Neuronal stem cell (in vitro differentiated cells): ENCODE results near the gene FAM107B.

Experiments used
- DNase-seq: peaks from one replicate; pipeline ENCODE4 v3.0.0-alpha.2; 2013; ENCODE audit warnings: low spot score
- H2AFZ ChIP-seq: one replicate; pipeline ENCODE4 v1.6.1; 2013; ENCODE audit warnings: mild to moderate bottlenecking, low read length, inconsistent platforms
- H2AK5ac ChIP-seq: 2 replicates; pipeline ENCODE4 v1.6.1; 2013; ENCODE audit warnings: low read depth, mild to moderate bottlenecking, inconsistent platforms, low read length, moderate library complexity, mixed read lengths
- H2BK120ac ChIP-seq: 2 replicates; pipeline ENCODE4 v1.6.1; 2013; ENCODE audit warnings: low read depth, mild to moderate bottlenecking, inconsistent platforms, low read length, moderate library complexity, mixed read lengths
- H2BK12ac ChIP-seq: one replicate; pipeline ENCODE4 v1.6.1; 2013; ENCODE audit warnings: low read length, inconsistent platforms
- H2BK15ac ChIP-seq: 2 replicates; pipeline ENCODE4 v1.6.1; 2013; ENCODE audit warnings: mild to moderate bottlenecking, low read length, inconsistent platforms, mixed read lengths
- H2BK5ac ChIP-seq: one replicate; pipeline ENCODE4 v1.6.1; 2013; ENCODE audit warnings: inconsistent platforms, mild to moderate bottlenecking, low read length, moderate library complexity
- H3K14ac ChIP-seq: one replicate; pipeline ENCODE4 v1.6.1; 2013; ENCODE audit warnings: low read length, inconsistent platforms
- H3K18ac ChIP-seq: 2 replicates; pipeline ENCODE4 v1.6.1; 2013; ENCODE audit warnings: low read length, inconsistent platforms
- H3K23ac ChIP-seq: 2 replicates; pipeline ENCODE4 v1.6.1; 2013; ENCODE audit warnings: low read depth, mild to moderate bottlenecking, mixed read lengths, low read length, inconsistent platforms; ENCODE audit not compliant: poor library complexity
- H3K27ac ChIP-seq: replicated peaks from 3 replicates; pipeline ENCODE4 v1.5.1; 2013; ENCODE audit warnings: low read length, inconsistent platforms
- H3K27me3 ChIP-seq, 3 experiments: 2 replicates each; pipeline ENCODE4 v1.6.1; 2013; ENCODE audit warnings: low read length in 3 of 3, mild to moderate bottlenecking in 2 of 3, inconsistent platforms in 1 of 3, low read depth in 1 of 3, mixed read lengths in 1 of 3, moderate library complexity in 1 of 3; ENCODE audit not compliant: control insufficient read depth in 3 of 3, insufficient read depth in 3 of 3
- H3K36me3 ChIP-seq, 2 donors: replicated peaks in 1 of 2; 2 replicates each; pipeline ENCODE4 v1.6.1; 2013; ENCODE audit warnings: low read length in 2 of 2; ENCODE audit not compliant: control insufficient read depth in 2 of 2, insufficient read depth in 2 of 2
- H3K4ac ChIP-seq: 2 replicates; pipeline ENCODE4 v1.6.1; 2013; ENCODE audit warnings: inconsistent platforms, mild to moderate bottlenecking, low read length, moderate library complexity
- H3K4me1 ChIP-seq, 2 donors: 1 replicate in 1 of 2; 2 replicates in 1 of 2; pipeline ENCODE4 v1.6.1; 2013; ENCODE audit warnings: low read length in 2 of 2, low read depth in 1 of 2; ENCODE audit not compliant: control insufficient read depth in 2 of 2, insufficient read depth in 1 of 2
- H3K4me2 ChIP-seq: one replicate; pipeline ENCODE4 v1.6.1; 2013; ENCODE audit warnings: mild to moderate bottlenecking, low read length, inconsistent platforms; ENCODE audit not compliant: insufficient read depth, poor library complexity, severe bottlenecking
- H3K4me3 ChIP-seq, 2 donors: 2 replicates each; pipeline ENCODE4 v1.5.1; 2013; ENCODE audit warnings: low read length in 2 of 2, mild to moderate bottlenecking in 2 of 2, inconsistent platforms in 1 of 2, moderate library complexity in 1 of 2
- H3K79me1 ChIP-seq: one replicate; pipeline ENCODE4 v1.6.1; 2013; ENCODE audit warnings: low read depth, mild to moderate bottlenecking, inconsistent platforms, low read length, moderate library complexity
- H3K9ac ChIP-seq: one replicate; pipeline ENCODE4 v1.6.1; 2013; ENCODE audit warnings: mild to moderate bottlenecking, low read depth, low read length, inconsistent platforms; ENCODE audit not compliant: poor library complexity
- H3K9me3 ChIP-seq, 2 donors: replicated peaks in 1 of 2; 2 replicates each; pipeline versions ENCODE3 to v1.6.1; 2013; ENCODE audit warnings: low read length in 2 of 2, mild to moderate bottlenecking in 2 of 2, inconsistent platforms in 1 of 2, low read depth in 1 of 2, mixed read lengths in 1 of 2, moderate library complexity in 1 of 2; ENCODE audit not compliant: control insufficient read depth in 2 of 2, insufficient read depth in 1 of 2
- H4K8ac ChIP-seq: one replicate; pipeline ENCODE4 v1.6.1; 2013; ENCODE audit warnings: low read depth, mild to moderate bottlenecking, inconsistent platforms, low read length, moderate library complexity
- H4K91ac ChIP-seq: one replicate; pipeline ENCODE4 v1.6.1; 2013; ENCODE audit warnings: low read length, low read depth, mild to moderate bottlenecking, inconsistent platforms; ENCODE audit not compliant: poor library complexity
- WGBS, 2 donors: extraction: QIAGEN DNeasy Blood & Tissue Kit; methylation state at CpG; one replicate each; pipeline ENCODE4 v1.1.7; 2013; ENCODE audit warnings: missing lambda C conversion rate in 2 of 2, mixed read lengths in 1 of 2; ENCODE audit not compliant: insufficient read length in 2 of 2, insufficient replicate concordance in 1 of 2; ENCODE audit errors: extremely low coverage in 2 of 2; 5-methylcytosine and 5-hydroxymethylcytosine counted together

The FAM107B gene

GRCh38 chr10:14606633-14607032, 168.1 kb downstream of the FAM107B start:
- Histone ChIP-seq H2AFZ (no peak overlapping the region), H2BK5ac (no peak overlapping the region), H3K36me3 (peaks cover 0 to 5% of the 10 kb centered on the region in 2 donors), H3K9me3 (peaks cover 0 to 7% of the 10 kb centered on the region in 2 donors), H2BK15ac (no peak overlapping the region), H3K4me1 (peaks cover 6 to 9% of the 10 kb centered on the region in 2 donors), H2AK5ac (no peak overlapping the region), H3K23ac (no peak overlapping the region), H3K4me3 (no peak overlapping the region), H4K8ac (no peak overlapping the region), H3K79me1 (no peaks in the 10 kb centered on the region), H2BK120ac (no peak overlapping the region), H3K18ac (no peak overlapping the region), H3K27me3 (peaks cover 0 to 33% (median 2%) of the 10 kb centered on the region in 3 experiments), H3K27ac (no peak overlapping the region), H3K14ac (no peak overlapping the region), H3K4ac (no peak overlapping the region), H4K91ac (no peak overlapping the region), H2BK12ac (no peak overlapping the region), H3K9ac (no peak overlapping the region), H3K4me2 (no peak overlapping the region)
- WGBS, 2 donors: no CpG with 5 or more reads among the region's 2 CpGs
- DNase-seq: no peak

- Histone ChIP-seq H2BK12ac (no peak overlapping the region), H3K18ac (no peak overlapping the region), H3K27ac (no peak overlapping the region), H3K9ac (no peak overlapping the region), H4K8ac (no peak overlapping the region), H3K4ac (no peak overlapping the region), H2BK120ac (no peak overlapping the region), H3K9me3 (peaks cover 0 to 7% of the 10 kb centered on the region in 2 donors), H3K27me3 (peaks cover 0 to 27% (median 2%) of the 10 kb centered on the region in 3 experiments), H2AFZ (peak overlapping the region; percentile 93), H2BK5ac (no peak overlapping the region), H3K79me1 (no peaks in the 10 kb centered on the region), H4K91ac (no peak overlapping the region), H3K23ac (no peak overlapping the region), H3K4me1 (peaks cover 6 to 9% of the 10 kb centered on the region in 2 donors), H3K14ac (no peak overlapping the region), H2BK15ac (peak overlapping the region; percentile 25), H2AK5ac (no peak overlapping the region), H3K4me3 (no peak overlapping the region), H3K4me2 (no peak overlapping the region), H3K36me3 (peaks cover 0 to 18% of the 10 kb centered on the region in 2 donors)
- DNase-seq: no peak
- WGBS, 2 donors: no CpG with 5 or more reads among the region's 7 CpGs
Observed at GRCh38 chr10:14605231-14605925, 169.3 kb downstream of the FAM107B start.

- WGBS, 2 donors: no CpG with 5 or more reads among the region's 94 CpGs
- H3K4me2 ChIP-seq: peak overlapping the region; percentile 81
- no peaks in the 10 kb centered on the region for H3K79me1 ChIP-seq
- no peak overlapping the region for H4K8ac ChIP-seq
- H4K91ac ChIP-seq: no peak overlapping the region
- peaks cover 6 to 9% of the 10 kb centered on the region in 2 donors for H3K4me1 ChIP-seq
- H3K9me3 ChIP-seq: peaks cover 0 to 7% of the 10 kb centered on the region in 2 donors
- no peak overlapping the region for H2BK15ac ChIP-seq
- no peak overlapping the region for H3K4ac ChIP-seq
- H3K27me3 ChIP-seq: peaks cover 0 to 23% (median 2%) of the 10 kb centered on the region in 3 experiments
- no peak overlapping the region for H3K23ac ChIP-seq
- H2BK120ac ChIP-seq: no peak overlapping the region
- no peak overlapping the region for H2BK5ac ChIP-seq
- H3K36me3 ChIP-seq: peaks cover 0 to 27% of the 10 kb centered on the region in 2 donors
- H3K9ac ChIP-seq: peak overlapping the region; percentile 88
- H2AK5ac ChIP-seq: no peak overlapping the region
- no peak overlapping the region for H2BK12ac ChIP-seq
- peak overlapping the region; percentile 75 for H3K18ac ChIP-seq
- peak; percentile 78 for DNase-seq
- peak overlapping the region; percentile 93 for H2AFZ ChIP-seq
- H3K14ac ChIP-seq: no peak overlapping the region
- H3K4me3 ChIP-seq: peak overlapping the region; percentile 88 to 91
- no peak overlapping the region for H3K27ac ChIP-seq
Observed at GRCh38 chr10:14604181-14605142, 170.2 kb downstream of the FAM107B start.
